GM20431 (cell line): ENCODE measurements around the gene RAB20.
"Not testable (repeated sequence)": the region's sequence is repeated elsewhere in the genome, so short reads cannot be mapped to it uniquely, and the experiment has no call there.

Experiments used
- in situ Hi-C: fragments of 300-500 bp; cut with MseI, MboI; formaldehyde crosslinking; loops from one replicate; pipeline ENCODE4 v1.15.0; 2020; ENCODE audit warnings: low sequenced_read_pairs; ENCODE audit not compliant: unreplicated experiment

The RAB20 gene

DNA sequence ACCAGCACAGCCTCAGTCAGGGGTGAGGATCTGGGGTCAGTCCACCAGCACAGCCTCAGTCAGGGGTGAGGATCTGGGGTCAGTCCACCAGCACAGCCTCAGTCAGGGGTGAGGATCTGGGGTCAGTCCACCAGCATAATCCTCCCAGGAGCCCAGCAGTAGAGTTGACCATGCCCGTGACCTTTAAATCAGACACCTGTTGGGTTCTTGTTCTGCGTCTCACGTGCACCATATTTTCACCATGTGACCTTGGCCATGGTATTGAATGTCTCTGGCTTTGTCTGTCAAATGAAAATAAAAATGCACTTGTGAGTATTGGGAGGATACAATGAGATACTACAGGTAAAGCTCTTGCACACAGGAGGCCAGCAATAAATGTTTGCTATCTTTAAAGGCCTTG is 63.6 kb downstream of the RAB20 start:
- in situ Hi-C loops: not testable (repeated sequence)

DNA sequence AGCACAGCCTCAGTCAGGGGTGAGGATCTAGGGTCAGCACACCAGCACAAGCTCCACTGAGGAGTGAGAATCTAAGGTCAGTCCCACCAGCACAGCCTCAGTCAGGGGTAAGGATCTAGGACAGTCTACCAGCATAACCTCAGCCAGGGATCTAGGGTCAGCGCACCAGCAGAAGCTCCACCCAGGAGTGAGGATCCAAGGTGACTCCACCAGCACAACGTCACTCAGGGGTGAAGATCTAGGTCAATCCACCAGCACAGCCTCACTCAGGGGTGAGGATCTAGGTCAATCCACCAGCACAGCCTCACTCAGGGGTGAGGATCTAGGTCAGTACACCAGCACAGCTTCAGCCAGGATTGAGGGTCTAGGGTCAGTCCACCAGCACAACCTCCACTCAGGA is 64.5 kb downstream of the RAB20 start:
- in situ Hi-C loops: no loop called here

DNA sequence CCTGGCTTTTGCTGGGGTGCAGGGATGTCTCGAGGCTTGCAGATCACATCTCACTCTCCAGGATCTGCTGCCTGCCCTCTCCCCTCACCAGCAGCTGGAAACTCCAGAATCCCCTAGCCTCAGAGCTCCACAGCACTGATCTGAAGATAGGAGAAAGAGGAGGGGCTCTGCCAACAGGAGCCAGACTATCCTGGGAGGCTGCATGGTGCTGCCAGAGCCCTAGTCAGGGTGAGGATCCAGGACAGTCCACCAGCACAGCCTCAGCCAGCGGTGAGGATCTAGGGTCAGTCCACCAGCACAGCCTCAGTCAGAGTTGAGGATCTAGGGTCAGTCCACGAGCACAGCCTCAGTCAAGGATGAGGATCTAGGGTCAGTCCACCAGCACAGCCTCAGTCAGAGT is 65.2 kb downstream of the RAB20 start:
- in situ Hi-C loops: no loop called here

DNA sequence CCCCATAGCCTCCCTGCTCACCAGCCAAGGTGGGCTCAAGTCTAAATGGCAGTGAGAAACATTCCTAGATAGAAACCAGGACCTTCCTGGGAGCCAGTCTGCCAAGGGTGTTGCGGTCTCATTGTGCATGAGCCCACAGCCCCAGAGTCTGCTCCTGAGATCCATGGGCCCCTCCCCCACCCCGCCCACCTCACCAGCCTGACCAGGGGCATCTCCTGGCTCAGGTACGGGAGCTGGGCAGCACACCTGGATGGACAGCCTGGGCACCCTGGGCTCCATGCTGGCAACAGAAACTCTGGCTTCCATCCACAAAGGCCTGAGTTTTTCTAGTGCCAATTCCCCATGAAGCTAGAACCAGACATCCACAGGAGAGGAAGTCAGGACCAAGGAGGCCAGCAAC is 65.6 kb downstream of the RAB20 start:
- in situ Hi-C loops: no loop called here

DNA sequence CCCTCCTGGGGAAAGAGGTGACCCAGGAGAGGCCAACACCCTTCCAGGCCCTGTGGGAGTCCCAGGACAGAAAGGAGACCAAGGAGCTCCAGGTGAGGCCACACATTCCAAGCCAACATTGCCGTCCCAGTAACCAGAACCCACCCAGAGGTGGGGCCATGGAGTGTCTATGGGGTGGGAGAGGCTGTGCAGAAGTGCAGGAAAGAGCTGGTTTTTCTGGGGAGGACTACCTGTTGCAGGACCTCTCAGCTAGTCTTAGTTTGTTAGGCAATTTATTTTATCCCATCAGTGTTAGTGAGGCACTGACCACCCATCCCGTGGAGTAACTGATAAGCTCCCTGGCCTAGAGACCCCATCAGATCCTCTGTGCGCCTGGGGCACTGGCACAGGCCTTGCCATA is 66.1 kb downstream of the RAB20 start:
- in situ Hi-C loops: no loop called here

DNA sequence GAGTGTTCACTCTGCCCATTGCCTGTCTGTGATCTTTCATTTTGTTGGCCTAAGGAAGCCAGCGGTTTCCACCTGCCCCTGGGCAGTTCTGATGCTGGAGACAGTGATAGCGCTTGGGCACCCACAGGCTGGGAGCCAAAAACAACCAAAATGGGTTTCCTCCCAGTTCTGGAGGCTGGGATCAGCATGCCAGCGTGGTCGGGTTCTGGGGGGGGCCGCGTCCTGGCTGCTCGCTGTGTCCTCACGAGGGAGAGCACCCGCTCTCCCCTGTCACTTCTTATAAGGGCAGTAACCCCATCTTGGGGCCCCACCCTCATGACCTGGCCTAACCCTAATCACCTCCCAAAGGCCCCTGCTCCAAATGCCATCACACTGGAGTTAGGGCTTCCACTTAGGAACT is 67.9 kb downstream of the RAB20 start:
- in situ Hi-C loops: no loop called here

DNA sequence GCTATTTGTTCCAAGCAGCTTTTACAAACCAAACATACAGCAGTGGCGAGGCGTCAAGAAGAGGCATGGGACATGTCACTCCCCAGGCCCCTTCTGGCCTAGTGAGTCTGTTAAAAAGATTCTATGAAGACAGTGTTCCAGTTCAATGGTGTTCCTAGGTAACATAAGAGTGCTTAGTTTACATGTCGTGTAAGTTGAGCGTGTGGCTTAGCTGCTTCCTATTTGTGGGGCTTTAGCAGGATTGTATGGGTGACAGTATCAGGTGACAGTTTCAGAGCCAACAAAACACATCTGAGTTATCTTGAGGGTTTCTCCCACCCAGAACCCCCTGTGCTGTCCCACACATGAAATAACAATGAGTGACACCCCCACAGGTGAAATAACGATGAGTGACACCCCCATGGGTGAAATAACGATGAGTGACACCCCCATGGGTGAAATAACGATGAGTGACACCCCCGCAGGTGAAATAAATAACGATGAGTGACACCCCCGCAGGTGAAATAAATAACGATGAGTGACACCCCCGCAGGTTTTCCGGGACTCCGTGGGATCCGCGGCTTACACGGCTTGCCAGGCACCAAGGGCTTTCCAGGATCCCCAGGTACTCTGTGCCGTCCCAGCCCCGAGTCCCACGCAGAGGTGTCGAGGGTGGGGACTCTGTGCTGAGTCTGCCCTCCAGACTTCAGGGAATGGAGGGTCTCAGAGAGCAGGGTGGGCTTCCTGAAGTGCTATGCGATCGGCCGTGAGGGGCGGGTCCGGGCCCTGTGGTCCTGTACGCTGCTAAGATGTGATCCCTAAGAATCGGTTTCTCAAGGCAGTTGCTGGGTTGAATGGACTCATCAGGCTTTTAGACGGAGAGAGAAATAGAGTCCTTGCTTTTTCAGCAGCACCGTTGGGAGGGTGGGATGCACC is 68.6 kb downstream of the RAB20 start:
- in situ Hi-C loops: no loop called here

DNA sequence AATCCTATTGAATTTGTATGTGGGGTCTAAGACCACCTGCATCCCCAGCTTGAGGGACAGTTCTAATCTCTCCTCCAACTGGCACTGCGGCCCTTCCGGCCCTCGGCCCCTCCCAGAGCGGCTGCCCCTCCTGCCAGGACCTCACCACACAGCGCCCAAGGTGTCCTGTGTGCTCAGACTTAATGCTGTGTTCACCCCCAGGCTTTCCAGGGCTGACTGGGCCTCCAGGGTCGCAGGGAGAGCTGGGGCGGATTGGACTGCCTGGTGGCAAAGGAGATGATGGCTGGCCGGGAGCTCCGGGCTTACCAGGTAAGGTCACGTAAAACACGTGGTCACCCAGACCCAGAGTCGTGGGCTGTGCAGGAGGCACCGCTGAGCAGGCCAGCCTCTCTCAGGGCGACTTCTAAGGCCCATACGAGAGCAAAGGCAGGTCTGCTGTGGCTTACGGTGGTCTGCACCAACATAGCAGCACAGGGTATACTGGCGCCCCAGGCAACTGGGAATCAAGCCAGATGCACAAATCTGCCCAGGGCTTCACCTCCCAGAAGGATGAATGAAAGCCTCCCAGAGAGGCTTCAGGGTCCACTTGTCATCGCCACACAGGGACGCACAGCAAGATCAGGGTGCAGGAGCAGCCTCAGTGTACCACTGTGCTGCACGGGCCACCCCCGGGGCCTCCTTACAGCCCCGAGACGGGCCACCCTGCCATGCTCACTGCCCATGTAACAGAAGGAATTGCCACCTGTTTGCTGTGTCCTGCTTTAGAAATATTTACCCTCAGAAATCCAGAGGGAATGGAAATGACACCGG is 69.4 kb downstream of the RAB20 start:
- in situ Hi-C loops: no loop called here

DNA sequence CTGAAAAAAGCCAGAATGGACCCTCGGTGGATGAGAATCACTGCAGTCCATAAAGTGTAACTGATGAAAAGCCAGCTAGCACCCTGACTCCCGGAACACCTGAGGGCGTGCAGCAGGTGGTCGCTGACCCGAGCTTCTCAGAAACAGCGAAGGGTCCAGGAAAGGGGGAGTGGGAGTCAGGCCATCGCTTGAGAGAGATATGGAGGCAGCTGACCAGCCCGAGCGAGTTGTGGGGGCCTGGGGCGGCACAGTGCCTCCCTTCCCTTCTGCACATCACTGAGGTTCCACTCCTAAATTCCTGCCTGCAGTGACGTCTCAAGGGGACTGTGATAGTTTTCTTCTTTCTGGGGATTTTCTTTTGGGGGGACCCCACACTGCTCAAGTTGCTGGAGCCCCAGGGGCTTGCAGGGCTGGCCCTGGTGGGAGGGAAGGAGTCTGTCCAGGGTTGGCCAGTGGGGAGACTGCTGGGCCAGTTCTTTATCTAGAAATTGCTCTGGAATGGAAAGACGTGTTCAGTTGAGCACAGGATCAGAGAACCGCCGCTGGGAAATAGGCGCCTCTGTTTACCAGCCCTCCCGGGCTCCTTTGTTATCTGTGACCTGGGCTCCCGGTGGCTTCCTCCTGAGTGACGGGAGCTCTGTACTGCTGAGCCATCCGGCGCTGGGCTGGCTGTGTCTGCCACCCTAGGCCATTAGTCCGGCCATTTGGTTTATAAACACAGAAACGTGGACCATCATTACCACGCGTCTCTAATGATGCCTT is 71.3 kb downstream of the RAB20 start:
- in situ Hi-C loops: no loop called here

DNA sequence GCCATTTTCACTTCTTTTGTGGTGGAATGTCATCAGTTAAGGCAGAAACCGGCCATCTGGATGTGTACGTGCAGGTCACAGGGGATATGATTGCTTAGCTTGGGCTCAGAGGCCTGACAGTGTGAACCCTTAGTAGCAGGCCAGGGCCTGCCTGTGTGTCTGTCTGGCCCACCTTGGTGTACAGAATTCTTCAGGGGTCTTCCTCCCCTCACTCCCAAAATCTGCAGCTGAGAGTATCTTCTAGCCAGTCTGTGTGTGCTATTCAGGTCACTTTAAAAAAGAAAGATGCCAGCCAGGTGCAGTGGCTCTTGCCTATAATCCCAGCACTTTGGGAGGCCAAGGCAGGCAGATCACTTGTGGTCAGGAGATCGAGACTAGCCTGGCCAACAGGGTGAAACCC is 74.6 kb downstream of the RAB20 start:
- in situ Hi-C loops: not testable (repeated sequence)

DNA sequence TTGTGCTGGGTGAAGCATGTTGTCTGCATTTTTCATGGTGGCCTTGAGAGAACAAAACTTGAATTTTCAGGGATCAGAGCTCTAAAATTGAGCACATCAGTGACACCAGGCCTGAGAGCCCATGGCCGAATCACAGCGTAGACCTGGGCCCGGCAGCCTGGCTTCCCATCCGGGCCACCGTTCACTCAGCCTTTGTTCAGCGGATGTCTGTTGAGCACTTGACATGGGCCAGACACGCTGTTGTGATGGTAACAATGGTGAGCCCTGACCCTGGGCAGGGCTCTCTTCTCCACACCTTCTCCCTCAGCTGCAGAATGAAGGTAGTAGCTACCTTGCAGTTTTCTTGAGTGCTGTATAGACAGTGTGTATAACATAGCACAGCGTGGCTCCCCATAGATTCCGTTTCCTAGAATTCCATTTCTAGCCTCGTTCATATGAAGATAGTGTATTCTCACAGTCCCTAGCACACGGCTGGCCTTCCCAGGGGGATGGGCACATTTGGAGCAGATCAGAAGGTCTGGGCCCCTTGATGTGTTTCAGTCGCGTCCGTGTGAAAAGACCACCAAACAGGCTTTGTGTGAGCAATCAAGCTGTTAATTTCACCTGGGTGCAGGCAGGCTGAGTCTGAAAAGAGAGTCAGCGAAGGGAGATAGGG is 75.3 kb downstream of the RAB20 start:
- in situ Hi-C loops: no loop called here

DNA sequence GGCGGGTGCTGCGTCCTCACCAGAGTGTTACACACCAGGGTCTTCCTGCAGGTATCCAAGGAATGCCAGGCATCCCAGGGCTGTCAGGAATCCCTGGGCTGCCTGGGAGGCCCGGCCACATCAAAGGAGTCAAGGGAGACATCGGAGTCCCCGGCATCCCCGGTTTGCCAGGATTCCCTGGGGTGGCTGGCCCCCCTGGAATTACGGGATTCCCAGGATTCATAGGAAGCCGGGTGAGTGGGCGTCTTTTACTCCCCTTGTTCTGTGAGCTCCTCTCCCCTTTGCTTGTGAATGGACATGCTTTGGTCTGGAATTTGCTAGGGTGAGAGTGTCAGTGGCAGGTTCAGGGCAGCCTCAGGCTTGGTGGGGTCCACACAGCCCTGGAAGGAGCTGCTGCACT is 75.9 kb downstream of the RAB20 start:
- in situ Hi-C loops: no loop called here

DNA sequence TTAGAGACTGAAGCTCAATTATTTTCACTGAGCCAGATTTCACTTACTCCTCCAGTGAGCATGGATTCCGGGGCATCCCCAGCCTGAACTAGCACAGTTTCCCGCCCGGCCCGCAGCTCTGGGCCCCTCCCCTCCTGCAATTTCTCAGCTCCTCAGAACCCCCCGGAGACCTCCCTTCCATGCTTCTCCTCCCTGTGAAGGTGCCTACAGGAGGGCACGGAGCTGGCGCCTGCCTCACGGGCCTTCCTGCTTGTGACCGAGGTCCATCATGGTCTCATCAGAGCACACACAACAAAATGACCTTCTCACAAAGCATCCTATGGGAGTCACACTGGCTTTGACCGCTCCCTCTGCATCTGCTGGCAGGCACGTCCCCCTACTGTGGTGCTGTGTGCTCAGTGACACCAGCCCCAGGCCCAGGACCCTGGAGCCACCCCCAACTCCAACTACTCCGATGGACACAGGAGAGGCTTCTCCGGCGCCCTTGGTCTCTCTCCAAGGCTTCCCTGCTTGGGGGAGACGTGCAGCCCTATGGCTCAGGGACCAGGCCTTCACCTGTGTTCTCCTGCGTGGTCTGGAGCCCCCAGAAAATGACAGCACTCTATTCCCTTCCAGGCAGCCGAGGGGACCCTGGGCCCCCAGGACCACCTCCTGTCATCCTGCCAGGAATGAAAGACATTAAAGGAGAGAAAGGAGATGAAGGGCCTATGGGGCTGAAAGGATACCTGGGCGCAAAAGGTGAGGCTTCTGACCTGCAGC is 77.1 kb downstream of the RAB20 start:
- in situ Hi-C loops: no loop called here

DNA sequence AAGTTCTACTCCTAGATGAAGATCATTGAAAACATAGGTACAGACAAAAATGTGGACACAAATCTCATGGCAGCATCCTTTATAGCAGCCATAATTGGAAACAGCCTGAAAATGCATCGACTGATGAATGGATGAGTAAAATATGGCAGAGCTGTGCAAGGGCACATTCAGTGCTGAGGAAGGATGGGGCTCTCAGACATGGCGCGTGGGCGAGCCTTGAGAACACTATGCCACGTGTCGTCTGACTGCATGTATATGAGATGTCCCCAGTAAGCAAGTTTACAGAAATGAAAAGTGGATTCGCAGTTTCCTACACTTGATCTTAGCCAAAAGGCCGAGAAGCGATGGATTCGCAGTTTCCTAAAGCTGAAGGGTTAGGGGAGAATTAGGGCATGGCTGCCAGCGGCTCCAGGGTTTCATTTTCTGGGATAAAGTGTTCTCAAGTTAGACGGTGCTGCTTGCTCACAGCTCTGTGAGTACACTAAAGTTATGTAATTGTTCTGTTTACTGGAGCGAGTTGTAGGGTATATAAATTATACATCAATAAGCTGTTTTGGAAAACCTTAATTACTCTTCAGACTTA is 78.0 kb downstream of the RAB20 start:
- in situ Hi-C loops: no loop called here

DNA sequence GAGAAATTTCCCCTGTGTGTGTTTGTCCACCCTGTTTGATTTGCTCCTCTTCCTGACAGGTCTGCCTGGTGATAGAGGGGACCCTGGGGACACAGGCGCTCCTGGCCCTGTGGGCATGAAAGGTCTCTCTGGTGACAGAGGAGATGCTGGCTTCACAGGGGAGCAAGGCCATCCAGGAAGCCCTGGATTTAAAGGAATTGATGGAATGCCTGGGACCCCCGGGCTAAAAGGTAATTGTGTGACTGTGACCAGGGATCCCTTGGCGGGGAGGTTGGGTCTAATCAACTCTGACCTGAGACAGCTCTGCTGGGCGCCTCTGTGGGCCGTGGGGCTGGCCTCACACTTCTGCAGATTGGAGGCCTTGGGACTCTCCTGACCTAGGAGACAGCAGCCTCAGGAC is 81.4 kb downstream of the RAB20 start:
- in situ Hi-C loops: no loop called here

DNA sequence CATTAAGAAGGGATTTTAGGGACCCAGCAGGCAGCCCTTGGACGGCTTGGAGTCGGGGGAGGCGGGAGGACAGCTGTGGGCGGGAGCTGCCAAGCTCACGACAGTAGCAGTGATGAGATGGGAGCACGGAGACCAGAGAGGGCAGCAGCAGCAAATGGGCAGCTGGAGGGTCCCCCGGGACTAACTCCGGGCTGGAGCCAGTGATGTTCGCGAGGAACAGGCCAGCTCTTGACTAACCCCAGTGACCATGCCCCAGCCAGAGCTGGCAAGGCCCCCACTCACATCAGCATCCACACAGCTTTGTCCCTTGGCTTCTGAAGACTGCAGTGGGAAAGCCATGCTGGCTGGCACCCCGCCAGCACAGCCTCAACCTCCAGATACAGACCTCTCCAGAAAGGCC is 81.9 kb downstream of the RAB20 start:
- in situ Hi-C loops: no loop called here

DNA sequence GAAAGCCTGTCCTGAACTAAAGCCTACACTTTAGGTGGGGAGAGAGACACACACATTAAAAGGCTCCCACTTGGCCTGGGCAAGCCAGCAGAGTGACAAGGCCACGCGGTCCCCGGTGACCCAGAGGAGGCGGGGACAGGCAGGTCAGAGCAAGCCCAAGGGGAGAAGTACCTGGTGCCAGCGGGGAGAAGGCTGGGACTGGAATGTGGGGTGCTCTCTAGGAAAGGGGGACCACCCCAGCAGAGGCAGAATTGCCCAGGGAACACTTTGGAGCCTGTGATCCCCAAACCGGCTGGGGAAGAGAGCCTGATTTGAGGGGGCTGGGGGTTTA is 82.3 kb downstream of the RAB20 start:
- in situ Hi-C loops: no loop called here

DNA sequence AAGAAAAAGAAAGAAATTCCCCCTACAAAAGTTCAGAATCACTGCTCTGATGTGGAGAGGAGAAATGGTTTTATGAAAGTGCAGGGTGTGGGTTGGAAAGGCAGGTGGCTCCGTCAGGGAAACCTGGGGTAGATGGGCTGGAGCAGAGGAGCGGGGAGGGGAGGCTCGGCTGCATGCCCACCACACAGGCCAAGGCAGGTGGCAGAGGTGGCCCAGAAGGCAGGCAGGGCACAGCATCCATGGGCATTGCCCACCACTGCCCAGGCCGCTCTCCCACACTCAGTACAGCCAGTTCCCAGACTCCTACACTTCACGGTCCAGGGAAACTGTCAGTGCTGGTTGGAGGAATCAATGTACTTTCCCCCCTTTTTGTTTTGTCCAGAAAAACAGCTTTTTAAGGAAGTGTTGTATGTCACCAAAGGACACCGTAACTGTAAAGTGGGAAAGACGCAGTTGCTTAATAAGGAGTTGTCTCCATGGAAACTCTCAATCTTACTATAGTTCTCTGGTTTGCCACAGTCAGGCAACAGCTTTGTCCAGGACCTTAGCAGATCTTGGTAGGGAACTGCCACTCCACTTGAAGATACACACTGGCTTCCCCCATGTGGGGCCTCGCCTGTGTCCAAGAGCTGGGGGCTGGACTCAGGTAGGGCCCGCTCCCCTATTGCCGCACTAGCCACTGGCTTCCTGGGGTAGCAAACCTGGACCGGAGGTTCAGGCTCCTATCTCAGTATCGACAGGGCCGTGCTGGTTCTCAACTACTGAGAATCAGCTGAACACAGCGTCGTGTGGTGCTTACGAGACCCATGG is 82.9 kb downstream of the RAB20 start:
- in situ Hi-C loops: no loop called here
